Endothelial cell of hepatic sinusoid (primary cell): Measurements from ENCODE around the gene AOPEP.
"Not testable (repeated sequence)": the region's sequence is repeated elsewhere in the genome, so short reads cannot be mapped to it uniquely, and the experiment has no call there.

ENCODE experiments used
- in situ Hi-C: cut with HindIII; loops from 2 replicates; pipeline ENCODE4 v1.10.0; 2017; ENCODE audit warnings: low sequenced_read_pairs

AOPEP gene

DNA sequence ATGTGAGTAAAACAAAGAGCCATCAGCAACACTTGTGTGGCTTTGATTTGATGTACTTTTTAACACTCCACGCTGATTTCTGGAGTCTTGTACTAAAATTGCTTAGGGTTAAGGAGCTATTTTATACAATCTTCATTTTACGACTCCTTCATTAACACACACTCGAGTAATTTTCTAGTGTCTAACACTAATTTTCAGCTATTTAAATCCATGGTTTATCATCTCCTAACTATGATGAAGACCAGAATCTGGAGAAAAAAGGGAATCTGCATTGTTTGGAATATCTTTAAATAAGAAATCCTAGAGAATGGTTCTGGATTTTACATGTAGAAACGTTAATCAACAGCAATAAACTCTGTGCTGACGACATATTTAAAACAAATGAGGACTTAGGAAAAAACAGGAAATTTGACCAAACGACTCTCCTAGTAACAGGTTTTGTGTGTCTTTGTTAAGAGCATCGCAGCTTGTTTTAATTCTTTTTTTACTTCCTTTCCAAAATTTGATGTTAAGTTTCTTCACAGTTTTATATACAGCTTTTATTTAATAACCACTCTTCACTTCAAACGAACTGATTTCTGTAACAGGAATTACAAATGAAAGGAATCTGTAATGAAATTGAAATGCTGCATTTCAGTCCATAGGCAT, 138.5 kb downstream of the AOPEP start:
- in situ Hi-C loops = loop anchor here (5.0 kb wide), 3 partner anchors 37 to 82 kb away; no protein-coding TSS in a partner anchor

DNA sequence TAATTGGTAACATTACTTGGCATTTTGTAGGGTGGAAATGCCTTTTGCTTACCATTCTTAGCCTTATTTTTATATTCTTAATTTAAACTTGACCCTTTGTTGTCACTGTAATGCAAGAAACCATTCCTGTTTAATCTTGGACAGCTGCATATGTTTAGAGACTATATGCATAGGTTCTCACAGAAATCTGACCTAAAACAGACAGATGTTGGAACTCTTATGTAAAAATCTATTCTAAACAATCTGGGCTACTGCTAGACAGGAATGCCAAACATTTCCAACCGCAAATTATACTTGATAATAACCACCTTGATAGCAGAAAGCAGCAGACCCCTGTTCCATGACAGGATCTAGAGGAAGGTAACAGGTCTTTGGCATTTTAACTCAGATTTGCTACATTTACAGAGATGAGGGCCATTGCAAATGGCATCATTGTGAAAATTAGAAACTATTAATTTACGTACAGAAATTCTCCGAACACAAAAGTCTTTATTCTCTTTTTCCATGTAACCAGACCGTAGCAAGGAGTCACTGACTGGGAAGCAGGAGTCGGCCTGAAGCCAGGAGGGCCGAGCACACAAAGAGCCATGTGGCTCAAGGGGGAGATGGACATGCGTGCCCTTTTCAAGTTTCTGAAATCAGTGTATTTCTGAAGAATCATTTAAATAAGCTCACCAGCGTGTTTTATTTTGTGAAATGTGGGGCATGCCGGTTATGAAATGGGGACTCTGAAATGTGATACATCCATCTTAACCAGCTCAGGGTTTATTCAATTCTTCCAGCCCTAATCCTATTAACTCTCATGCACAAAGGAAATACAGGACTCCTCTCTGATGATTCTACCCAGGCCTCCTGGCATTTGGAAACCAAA, 139.3 kb downstream of the AOPEP start:
- in situ Hi-C loops = loop anchor here (5.0 kb wide), 3 partner anchors 36 to 81 kb away; no protein-coding TSS in a partner anchor

DNA sequence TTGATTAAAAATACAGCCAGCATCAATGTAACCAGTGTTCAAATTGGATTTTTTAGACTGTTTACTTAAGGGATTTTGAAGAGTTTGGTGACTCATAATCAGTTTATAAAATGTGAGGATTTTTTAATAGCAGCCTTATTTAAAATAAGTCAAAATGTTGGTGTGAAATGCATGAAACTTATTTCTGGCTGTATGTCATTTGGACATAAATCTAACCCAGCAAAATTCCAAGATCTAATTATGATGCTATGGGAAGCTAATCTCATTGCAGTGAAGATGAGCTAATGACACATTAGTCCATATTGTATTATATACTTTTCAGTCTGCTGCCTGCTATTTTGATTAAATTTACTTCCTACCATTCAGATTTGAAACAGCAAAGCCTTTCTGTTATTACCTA, 140.3 kb downstream of the AOPEP start:
- in situ Hi-C loops = loop anchor here (5.0 kb wide), 3 partner anchors 36 to 81 kb away; no protein-coding TSS in a partner anchor

DNA sequence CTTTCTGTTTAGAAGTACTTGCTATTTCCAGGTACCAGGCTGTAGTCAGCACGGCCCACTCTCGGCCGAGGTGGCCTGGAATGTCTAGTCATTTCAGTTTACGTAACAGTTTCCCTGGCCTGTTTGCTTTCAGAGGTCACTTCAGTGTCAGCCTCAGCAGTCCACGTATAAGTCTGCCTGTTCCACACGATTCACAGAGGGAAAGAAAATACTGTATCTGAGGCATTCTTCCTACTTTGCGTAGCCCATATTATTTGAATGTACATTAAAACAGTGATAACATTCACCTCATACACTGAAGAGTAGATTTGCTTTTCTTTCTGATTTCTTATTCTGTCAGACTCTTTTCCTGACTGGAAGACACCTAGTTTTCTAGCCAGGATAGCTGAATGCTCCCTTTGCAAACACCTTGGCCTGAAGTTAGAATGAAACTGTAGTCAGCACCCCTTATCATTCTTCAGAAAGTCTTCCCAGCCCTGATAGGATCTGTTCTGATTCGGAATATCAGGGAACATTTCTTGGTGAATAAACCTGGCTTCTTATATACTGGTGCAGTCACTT, 140.9 kb downstream of the AOPEP start:
- in situ Hi-C loops = loop anchor here (5.0 kb wide), 3 partner anchors 35 to 80 kb away; no protein-coding TSS in a partner anchor

DNA sequence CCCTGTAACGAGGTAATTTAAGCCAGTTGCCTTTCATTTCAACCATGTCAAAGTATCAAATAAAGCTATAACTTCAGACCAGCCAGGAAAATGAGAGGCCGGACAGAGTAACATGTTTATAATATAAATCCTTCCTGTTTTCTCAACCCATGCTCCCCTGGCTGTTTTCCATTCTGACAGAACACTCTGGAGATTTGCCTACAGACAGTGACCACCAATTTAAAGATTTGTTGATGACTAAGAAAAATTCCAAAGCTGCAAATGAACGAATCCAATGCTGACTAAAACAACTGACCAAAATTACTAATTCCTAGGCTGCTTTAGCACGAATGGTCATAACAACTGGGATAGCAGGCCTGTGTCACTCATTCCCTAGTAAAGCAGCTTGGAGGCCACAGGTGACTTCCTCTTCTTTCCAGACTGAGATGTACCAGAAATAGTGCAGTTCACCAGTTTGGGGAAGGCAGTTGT, 141.4 kb downstream of the AOPEP start:
- in situ Hi-C loops = loop anchor here (5.0 kb wide), 3 partner anchors 34 to 79 kb away; no protein-coding TSS in a partner anchor

DNA sequence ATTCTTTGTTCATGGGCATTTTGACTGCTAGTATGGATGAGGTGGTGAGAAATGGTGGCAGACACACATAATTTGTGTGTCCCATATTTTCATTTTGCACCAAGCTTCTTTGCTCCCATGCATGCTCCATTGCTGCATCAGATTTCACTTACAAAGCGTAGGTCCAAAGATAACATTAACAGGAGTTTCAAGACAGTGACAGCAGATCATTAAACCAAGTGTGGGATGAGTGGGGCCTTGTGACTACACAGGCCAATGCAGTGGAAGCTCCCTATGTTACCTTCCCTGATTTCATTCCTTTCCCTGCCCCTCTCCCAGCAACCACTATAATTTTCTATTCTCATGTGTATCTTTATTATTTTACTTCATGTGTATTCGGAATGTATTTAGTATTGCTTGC, 142.0 kb downstream of the AOPEP start:
- in situ Hi-C loops = loop anchor here (5.0 kb wide), 3 partner anchors 34 to 79 kb away; no protein-coding TSS in a partner anchor

DNA sequence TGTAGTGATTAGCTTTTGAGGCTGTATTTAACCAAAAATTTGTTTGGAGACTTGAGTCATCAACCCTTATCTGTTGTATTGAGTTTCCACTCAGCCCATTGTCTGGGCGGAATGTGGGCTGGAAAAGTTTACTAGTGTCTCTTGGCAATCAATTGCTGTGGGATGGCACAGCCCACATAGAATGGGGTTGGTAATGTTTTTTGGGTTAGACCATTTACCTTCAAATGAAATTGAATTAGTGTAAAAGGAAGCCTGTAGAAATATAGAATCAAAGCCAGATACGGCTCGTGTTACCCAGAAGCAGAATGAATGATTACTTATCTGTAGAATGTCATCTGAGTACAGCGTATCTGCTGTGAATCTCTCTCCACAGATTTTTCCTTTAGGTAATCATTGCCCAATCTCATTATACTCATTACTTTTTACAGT, 142.9 kb downstream of the AOPEP start:
- in situ Hi-C loops = loop anchor here (5.0 kb wide), 3 partner anchors 33 to 78 kb away; no protein-coding TSS in a partner anchor

DNA sequence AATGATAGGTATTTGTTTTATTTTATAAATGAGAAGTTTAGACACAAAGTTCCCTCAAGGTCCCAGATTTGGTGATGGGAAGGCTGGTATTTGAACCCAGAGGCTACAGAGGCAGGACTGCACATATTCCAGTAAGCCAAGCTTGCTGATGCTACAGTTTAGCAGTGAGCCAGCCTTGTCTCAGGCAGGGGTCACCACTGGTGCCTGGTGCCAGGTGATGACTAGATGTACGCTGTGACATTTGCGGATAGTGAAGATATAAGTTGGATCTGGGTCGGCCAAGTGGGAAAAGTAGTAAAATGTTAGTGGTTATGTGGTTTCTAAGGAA, 143.9 kb downstream of the AOPEP start:
- in situ Hi-C loops = no loop called here

DNA sequence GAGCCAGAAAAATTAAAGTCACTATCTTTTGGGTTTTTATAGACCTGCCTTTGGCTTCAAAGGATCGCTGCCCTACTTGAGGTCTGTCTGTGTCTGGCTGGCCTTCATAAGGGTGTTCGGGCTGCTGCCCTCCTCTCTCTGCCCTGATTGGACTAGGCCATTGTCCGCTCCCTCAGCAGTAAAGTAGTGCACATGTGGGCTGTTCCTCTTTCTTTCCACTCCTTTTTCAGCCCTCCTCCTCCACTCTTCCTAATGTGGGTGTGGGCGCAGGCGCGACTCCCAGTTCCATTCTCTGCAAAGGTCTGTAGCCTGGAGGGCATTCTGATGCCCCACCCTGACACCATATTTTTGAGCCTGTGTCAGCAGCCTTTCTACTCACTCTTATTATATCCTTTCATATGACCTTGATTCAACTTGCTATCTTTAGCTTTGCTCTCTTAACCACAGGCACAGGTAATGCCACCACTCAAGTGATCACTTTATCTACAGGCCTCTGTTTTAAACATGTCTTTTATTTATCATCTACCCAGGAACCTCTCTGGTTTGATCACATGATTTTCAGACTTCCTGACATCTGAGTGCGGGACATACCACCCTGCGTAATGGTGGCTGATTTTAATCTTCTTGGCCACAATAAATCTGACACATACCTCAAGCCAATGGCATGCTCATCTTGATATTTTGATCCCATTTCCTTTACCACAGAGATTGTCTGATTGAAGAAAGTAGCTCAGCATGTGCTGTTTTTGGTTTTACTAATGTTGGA, 144.5 kb downstream of the AOPEP start:
- in situ Hi-C loops = no loop called here

DNA sequence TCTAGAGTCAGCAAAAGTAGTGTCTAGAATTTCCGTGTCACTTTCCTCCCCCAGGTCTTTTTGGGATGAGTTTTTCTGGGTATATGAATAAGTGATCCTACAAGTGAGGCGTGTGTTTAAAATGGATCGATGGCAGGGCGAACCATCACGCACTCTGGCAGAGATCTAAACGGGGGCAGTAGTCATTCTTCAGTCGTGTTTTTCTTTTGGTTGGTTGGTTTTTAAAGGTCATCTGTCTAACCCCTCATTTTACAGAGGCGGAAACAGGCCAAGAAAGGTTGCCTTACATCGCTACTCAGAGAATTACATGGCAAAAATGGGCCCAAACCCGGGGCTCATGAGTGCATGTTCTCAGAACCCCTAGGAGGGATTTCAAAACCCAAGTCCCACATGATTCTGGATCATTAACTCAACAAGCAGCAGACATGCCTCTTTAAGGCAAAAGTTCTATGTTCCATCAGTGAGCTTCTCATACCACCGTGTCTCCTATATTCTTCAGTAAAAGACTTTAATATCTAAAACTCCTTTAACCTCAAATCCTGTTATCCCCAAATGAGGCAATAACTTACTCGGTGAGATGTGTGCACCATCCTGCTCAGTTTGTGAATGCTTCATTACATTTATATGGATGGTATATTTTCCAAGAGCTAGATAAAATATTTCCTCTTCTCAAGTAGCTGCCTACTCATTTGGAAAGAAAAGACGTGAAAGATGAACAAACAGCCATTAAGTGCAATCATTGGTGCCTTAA, 145.8 kb downstream of the AOPEP start:
- in situ Hi-C loops = no loop called here

DNA sequence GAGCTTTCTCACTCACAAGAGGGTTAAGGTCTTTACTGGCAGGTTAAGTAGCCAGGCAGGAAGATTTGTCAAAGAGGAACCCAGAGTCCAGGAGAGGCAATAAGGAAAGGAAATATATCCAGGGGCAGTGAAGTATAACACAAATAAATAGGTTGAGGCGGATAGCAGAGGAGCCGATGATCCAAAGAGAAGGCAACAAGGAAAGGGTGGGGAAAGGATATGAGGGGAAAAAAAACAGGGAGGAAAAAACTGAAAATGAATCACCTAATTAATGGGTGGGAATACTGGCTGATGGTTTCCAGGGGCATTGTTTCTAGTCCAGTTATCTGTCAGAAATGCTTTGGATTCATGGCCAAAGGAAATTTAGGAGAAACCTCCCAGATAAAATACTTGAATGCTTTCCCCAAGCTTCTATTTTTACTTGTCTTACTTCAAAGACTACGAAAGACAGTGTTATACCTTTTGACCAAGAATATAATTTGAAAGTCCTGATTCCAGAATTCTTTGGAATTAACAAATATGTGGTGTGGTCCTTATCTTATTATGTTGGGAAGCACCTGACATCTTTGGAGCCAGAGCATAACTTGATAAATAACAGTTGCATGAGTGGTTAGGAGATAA, 146.5 kb downstream of the AOPEP start:
- in situ Hi-C loops = no loop called here

DNA sequence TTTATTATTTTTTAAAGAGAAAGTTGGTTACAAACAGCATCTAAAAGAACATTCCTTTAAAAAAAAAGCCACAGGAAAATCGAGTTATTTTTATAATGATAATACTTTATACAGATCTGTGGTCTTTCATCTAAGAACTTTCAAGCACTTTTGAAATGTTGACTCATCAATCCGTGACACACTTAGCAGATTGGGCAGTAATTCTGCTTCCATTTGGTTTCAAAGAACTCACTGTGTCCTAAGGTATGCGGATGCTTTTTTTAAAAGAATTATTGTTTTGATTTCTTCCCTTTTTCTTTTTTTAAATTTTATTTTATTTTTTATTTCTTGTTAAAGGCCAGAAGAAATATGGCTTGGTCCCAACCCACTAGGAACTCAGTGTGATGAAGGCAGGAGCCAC, 147.8 kb downstream of the AOPEP start:
- in situ Hi-C loops = no loop called here

DNA sequence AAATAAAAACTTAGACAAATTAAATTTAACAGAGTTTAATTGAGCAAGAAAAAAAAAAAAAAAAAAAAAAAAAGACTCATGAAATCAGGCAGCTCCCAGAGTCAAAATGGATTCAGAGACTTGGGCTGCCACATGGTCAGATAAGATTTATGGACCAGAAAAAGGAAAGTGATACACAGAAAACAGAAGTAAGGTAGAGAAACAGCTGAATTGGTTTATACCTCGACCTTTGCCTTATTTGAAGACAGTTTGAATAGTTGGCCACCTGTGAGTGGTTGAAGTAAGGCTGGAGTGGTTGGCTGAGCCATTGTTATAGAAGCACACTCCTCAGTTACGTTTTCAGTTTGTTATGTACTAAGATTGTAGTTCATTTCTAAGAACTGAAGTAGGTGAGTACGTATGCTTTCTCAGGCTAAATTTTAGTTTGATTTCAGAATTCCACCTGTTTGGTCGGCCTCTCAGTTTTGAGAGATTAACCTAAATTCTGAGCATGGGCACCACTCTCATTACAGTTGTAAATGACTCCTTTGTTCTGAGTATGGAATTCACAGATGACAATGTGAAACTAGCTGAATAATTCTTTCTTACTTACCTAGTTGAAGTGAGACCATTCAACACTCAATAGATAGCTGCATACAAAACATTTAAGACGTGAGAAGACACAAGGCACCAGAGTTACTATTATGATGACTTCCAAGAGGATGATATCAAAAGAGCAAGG, 149.0 kb downstream of the AOPEP start:
- in situ Hi-C loops = no loop called here

DNA sequence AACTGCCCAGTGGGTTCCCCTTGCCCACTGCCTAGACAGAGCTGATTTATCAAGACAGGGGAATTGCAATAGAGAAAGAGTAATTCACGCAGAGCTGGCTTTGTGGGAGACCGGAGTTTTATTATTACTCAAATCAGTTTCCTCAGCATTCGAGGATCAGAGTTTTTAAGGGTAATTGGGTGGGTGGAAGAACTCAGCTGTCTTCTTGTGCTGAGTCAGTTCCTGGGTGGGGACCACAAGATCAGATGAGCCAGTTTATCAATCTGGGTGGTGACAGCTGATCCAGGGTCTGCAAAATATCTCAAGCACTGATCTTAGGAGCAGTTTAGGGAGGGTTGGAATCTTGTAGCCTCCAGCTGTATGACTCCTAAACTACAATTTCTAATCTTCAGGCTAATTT, 152.3 kb downstream of the AOPEP start:
- in situ Hi-C loops = not testable (repeated sequence)

DNA sequence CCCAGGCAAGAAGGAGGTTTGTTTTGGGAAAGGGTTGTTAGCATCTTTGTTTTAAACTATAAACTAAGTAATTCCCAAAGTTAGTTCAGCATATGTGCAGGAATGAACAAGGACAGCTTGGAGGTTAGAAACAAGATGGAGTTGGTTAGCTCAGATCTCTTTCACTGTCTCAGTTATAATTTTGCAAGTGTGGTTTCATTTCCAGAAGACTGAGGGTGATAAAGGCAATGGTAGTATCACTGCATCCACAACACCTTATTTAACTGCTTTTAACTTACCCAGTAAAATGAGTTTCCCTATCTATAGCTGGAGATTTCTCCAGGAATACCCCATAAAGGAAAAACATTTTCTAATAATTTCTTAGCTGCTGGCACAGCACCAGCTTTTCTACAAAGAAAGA, 152.7 kb downstream of the AOPEP start:
- in situ Hi-C loops = no loop called here

DNA sequence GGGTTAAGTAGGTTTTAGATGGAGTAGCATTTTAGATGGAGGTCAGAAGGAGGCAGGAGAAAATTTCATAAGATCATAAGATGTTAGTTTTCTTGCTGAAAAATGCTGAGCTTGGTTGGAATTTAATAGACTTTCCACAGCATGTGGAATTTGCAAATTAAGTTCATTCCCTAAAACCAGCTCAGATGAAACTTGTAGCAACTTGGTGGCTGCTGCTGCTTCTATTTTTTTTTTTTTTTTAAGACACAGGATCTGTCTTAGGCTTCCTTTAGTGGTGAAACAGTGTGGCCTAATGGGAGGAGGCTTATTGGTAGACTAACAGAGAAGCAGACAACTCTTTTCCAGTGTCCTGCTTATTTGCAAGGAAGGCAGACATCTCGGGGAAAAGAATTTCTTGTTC, 154.5 kb downstream of the AOPEP start:
- in situ Hi-C loops = no loop called here

DNA sequence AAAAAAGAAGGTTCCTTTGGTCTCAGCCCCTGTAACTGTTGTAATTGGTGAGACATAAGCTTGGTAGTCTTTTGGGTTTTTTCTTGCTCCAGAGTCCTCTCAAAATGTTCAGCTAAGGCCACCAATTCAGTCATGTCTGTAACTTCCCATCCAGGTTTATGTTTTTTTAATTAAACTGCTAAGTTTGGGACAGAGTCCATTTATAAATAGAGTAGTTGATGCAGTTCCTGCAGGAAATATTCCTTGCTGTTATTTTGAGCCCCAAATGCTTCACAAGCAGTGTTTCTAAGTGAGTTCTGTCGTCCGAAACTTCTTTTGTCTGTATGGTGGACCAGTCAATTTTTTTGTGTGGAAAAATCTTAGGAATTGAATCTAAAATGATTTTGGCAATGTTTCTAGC, 155.0 kb downstream of the AOPEP start:
- in situ Hi-C loops = no loop called here

DNA sequence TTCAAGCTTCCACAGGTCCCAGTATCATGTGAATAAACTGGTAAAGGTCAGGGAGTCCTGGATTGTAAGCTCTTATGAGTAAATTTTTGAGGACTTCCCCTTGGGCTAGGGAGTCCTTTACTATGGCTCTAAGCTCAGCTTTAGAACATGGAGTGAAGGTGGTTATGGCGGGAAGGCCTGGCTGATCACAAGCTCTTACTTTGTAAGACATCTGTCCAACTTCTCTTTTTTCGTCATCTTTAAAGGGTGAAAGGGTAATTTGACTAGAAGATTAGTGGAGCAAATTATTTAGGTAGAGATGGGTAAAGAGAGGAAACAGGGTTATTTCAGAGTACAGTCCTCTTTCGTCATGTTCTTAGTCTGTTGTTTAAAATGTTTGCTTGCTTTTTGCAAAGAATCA, 155.4 kb downstream of the AOPEP start:
- in situ Hi-C loops = no loop called here
